ENCODE measurements around the gene KDM4C. TPM values are rescaled to one million over a fixed set of nuclear protein-coding genes. Genes with fewer than 3 reads are reported as not detected.
"Not testable (repeated sequence)": the region's sequence is repeated elsewhere in the genome, so short reads cannot be mapped to it uniquely, and the experiment has no call there.

Gene KDM4C
- total and polyA plus RNA-seq, 2 of the 4 experiments (the other 2 are of a cell fraction), result 11.8 to 23.8 TPM

- H3K4me1 ChIP-seq (ENCODE audit: control insufficient read depth, insufficient read depth, low read length); H4K5ac ChIP-seq (ENCODE audit: low read depth, low read length); H2AK5ac ChIP-seq (ENCODE audit: low read depth, low read length); in situ Hi-C loops (cut with MboI; ENCODE audit: low sequenced_read_pairs); H3K14ac ChIP-seq (replicated peaks; ENCODE audit: low read depth, low read length); H3K4me2 ChIP-seq (ENCODE audit: low read depth, low read length); H2AFZ ChIP-seq (replicated peaks; ENCODE audit: low read length, poor library complexity); H3K4ac ChIP-seq (ENCODE audit: low read depth, low read length); H4K91ac ChIP-seq (ENCODE audit: insufficient read depth, low read depth, low read length); H2AK9ac ChIP-seq (replicated peaks; ENCODE audit: low read depth, low read length, poor library complexity); H2BK5ac ChIP-seq (ENCODE audit: low read depth, low read length, poor library complexity, severe bottlenecking); H3K36me3 ChIP-seq (ENCODE audit: control insufficient read depth, insufficient read depth, low read length); H3K79me1 ChIP-seq (ENCODE audit: low read depth in 1 of 2, low read length in 2 of 2); intact Hi-C loops (cut with micrococcal nuclease); H3K23ac ChIP-seq (ENCODE audit: low read depth, low read length); H2BK20ac ChIP-seq (ENCODE audit: low read depth, low read length); H2BK15ac ChIP-seq (ENCODE audit: low read depth, low read length); H3K27me3 ChIP-seq (ENCODE audit: control insufficient read depth, insufficient read depth, low read length); H3K9me1 ChIP-seq (ENCODE audit: insufficient read depth, low read length); H3K18ac ChIP-seq (ENCODE audit: low read depth, low read length); dilution Hi-C loops (cut with HindIII; ENCODE audit: low sequenced_read_pairs, unreplicated experiment); DNase-seq; POLR2A ChIA-PET (ENCODE audit: unreplicated experiment); H3K56ac ChIP-seq (ENCODE audit: extremely low read depth, insufficient read depth, low read length); H2BK120ac ChIP-seq (ENCODE audit: low read depth, low read length); H4K8ac ChIP-seq (ENCODE audit: low read depth in 2 of 2, low read length in 2 of 2); H3K4me3 ChIP-seq (ENCODE audit: insufficient read depth, low read depth, low read length); H3K9me3 ChIP-seq (ENCODE audit: control insufficient read depth, insufficient read depth, low read length); ATAC-seq (ENCODE audit: low read depth); H3K27ac ChIP-seq (ENCODE audit: insufficient read depth, low read length); H4K20me1 ChIP-seq (ENCODE audit: insufficient read depth, low read length); H3K9ac ChIP-seq (ENCODE audit: low read depth, low read length); BruUV-seq (replicated peaks): not testable (repeated sequence)
- WGBS, 2 experiments (ENCODE audit: extremely low coverage in 2 of 2, insufficient read length in 1 of 2), result 80% methylated on average over 1 of the region's 7 CpGs; no CpG with 5 or more reads in 1 of the 2 experiments
- CTCF ChIA-PET, result interaction anchor here (0.8 kb wide), 1 partner anchor 131 kb away, joined by 3 read pairs; no protein-coding TSS in a partner anchor
- peak; percentile 82 for TF ChIP-seq MAFK (IDR thresholded peaks at IDR 0.05; ENCODE audit: low read depth, low read length)
Observed at GRCh38 chr9:7183139-7183538, 425.4 kb downstream of the KDM4C start.
